Measurements from ENCODE around the gene MAPK8.

DNA sequence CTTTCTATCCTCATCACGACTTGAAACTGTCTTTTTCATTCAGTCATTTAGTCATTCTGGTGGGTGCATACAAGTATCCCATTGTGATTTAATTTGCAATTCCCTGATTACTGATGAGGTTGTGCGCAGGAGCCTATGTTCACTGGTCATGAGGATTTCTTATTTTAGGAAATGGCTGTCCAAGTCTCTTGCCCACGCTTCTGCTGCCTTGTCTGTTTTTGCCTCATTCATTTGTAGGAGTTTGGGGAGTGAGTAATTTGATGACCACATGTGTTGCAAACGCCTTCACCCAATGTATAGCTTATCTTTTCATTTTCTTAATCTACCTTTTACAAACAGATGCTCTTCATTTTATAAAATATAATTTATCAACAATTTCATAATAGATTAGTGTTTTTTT lies 171.1 kb downstream of the MAPK8 start:
- TF ChIP-seq POLR2A (IDR thresholded peaks at IDR 0.05; ENCODE audit: low read depth, low read length) (no peak), RCOR1 (IDR thresholded peaks at IDR 0.05; ENCODE audit: insufficient replicate concordance, low read length) (no peak)
- TF ChIP-seq, protein P1, sequence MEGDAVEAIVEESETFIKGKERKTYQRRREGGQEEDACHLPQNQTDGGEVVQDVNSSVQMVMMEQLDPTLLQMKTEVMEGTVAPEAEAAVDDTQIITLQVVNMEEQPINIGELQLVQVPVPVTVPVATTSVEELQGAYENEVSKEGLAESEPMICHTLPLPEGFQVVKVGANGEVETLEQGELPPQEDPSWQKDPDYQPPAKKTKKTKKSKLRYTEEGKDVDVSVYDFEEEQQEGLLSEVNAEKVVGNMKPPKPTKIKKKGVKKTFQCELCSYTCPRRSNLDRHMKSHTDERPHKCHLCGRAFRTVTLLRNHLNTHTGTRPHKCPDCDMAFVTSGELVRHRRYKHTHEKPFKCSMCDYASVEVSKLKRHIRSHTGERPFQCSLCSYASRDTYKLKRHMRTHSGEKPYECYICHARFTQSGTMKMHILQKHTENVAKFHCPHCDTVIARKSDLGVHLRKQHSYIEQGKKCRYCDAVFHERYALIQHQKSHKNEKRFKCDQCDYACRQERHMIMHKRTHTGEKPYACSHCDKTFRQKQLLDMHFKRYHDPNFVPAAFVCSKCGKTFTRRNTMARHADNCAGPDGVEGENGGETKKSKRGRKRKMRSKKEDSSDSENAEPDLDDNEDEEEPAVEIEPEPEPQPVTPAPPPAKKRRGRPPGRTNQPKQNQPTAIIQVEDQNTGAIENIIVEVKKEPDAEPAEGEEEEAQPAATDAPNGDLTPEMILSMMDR (conservative IDR thresholded peaks at IDR 0.05; ENCODE audit: low read depth, low read length): no peak
- TF ChIP-seq, protein P2, sequence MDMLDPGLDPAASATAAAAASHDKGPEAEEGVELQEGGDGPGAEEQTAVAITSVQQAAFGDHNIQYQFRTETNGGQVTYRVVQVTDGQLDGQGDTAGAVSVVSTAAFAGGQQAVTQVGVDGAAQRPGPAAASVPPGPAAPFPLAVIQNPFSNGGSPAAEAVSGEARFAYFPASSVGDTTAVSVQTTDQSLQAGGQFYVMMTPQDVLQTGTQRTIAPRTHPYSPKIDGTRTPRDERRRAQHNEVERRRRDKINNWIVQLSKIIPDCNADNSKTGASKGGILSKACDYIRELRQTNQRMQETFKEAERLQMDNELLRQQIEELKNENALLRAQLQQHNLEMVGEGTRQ (IDR thresholded peaks at IDR 0.05; ENCODE audit: low read depth, low read length): no peak

Data from IMR-90 (cell line).